Measurements from ENCODE around the gene STYXL1.

STYXL1 gene

DNA sequence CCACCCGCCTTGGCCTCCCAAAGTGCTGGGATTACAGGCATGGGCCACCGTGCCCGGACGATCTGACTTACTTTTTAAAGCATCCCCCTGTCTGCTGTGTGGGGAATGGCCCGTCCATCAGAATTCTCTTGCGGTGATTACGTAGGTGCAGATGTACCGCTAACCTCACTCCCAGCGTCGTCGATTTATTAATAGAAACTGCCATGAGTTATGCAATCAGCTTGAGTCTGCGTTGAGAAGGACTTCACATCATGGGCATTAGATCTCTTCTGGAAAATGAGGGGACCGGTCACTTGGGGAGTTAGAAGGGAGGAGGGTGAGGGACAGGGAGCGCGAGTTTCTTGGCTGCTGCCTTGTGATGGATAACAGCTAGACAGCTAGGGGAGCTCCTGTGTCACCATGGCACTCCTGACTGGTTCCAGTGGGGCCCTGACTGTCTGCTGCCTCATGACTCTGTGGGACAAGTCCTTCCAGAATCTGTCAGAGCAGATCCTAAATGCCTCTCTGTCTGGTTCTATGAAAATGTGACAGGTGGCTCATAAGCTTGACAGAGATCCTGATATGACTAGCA is 97.6 kb downstream of the STYXL1 start:
- Histone ChIP-seq H3K27me3 (no peaks in the 10 kb centered on the region), H3K4me1 (ENCODE audit: control insufficient read depth in 1 of 2, insufficient read depth in 1 of 2, low read depth in 1 of 2, low read length in 1 of 2) (peaks cover 67 to 73% of the 10 kb centered on the region in 2 experiments), H3K27ac (peak overlapping the region; percentile 84), H3K36me3 (peaks cover 1% of the 10 kb centered on the region), H3K4me3 (ENCODE audit: low read depth in 1 of 2, low read length in 1 of 2) (no peak overlapping the region), H3K9me3 (no peaks in the 10 kb centered on the region)
- TF ChIP-seq, protein P1, sequence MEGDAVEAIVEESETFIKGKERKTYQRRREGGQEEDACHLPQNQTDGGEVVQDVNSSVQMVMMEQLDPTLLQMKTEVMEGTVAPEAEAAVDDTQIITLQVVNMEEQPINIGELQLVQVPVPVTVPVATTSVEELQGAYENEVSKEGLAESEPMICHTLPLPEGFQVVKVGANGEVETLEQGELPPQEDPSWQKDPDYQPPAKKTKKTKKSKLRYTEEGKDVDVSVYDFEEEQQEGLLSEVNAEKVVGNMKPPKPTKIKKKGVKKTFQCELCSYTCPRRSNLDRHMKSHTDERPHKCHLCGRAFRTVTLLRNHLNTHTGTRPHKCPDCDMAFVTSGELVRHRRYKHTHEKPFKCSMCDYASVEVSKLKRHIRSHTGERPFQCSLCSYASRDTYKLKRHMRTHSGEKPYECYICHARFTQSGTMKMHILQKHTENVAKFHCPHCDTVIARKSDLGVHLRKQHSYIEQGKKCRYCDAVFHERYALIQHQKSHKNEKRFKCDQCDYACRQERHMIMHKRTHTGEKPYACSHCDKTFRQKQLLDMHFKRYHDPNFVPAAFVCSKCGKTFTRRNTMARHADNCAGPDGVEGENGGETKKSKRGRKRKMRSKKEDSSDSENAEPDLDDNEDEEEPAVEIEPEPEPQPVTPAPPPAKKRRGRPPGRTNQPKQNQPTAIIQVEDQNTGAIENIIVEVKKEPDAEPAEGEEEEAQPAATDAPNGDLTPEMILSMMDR (IDR thresholded peaks at IDR 0.05), result no peak

DNA sequence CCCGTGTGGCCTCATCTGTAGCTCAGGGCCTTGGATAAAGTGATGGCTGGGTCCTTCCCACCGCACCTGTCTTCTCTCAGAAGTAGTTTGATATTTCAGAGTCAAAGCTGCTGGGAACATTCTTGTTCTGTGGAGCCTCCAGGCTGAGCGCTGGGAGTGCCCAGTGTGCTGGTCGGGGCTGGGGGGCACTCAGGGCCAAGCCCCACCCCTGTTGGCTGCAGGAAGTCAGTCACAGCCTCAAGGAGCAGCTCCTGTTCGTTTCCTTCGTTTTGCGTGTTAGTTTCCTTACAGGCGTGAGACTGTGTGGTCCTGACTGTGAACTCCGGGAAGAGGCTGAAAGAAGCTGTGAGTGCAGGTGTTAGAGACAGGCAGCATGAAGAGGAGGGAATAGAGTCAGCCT is 99.6 kb downstream of the STYXL1 start:
- H3K36me3 ChIP-seq, result no peaks in the 10 kb centered on the region
- H3K27ac ChIP-seq, result no peak overlapping the region
- peaks cover 62 to 76% of the 10 kb centered on the region in 2 experiments for H3K4me1 ChIP-seq (ENCODE audit: control insufficient read depth in 1 of 2, insufficient read depth in 1 of 2, low read depth in 1 of 2, low read length in 1 of 2)
- H3K9me3 ChIP-seq, result no peaks in the 10 kb centered on the region
- H3K4me3 ChIP-seq (ENCODE audit: low read depth in 1 of 2, low read length in 1 of 2), result no peak overlapping the region
- TF ChIP-seq, protein P1 (IDR thresholded peaks at IDR 0.05), result no peak
- no peaks in the 10 kb centered on the region for H3K27me3 ChIP-seq
